ENCODE results near the gene PRELID2.
"Not testable (repeated sequence)": the region's sequence is repeated elsewhere in the genome, so short reads cannot be mapped to it uniquely, and the experiment has no call there.

PRELID2 gene

GRCh38 chr5:145840458-145841132 is 5.5 kb upstream of the PRELID2 start:
- DNase-seq (ENCODE audit: low read depth): no peak

GRCh38 chr5:145838276-145838675 is 3.1 kb upstream of the PRELID2 start:
- DNase-seq (ENCODE audit: low read depth): no peak

- not testable (repeated sequence) for DNase-seq (ENCODE audit: low read depth)
These were observed 1.1 kb upstream of the PRELID2 start for GRCh38 chr5:145836241-145836640.

- DNase-seq (ENCODE audit: low read depth): no peak
These were observed 702 bp upstream of the PRELID2 start for GRCh38 chr5:145835848-145836239.

GRCh38 chr5:145834554-145834916 is 607 bp downstream of the PRELID2 start:
- DNase-seq (ENCODE audit: low read depth): no peak

GRCh38 chr5:145833631-145834200 is 1.4 kb downstream of the PRELID2 start:
- no peak for DNase-seq (ENCODE audit: low read depth)

- no peak for DNase-seq (ENCODE audit: low read depth)
These were observed 4.5 kb downstream of the PRELID2 start for GRCh38 chr5:145830594-145830993.

GRCh38 chr5:145829708-145830361 is 5.3 kb downstream of the PRELID2 start:
- no peak for DNase-seq (ENCODE audit: low read depth)

GRCh38 chr5:145826895-145827674 is 8.1 kb downstream of the PRELID2 start:
- DNase-seq (ENCODE audit: low read depth): no peak

- no peak for DNase-seq (ENCODE audit: low read depth)
These were observed 9.4 kb downstream of the PRELID2 start for GRCh38 chr5:145825751-145826180.

- DNase-seq (ENCODE audit: low read depth): no peak
These were observed 11.1 kb downstream of the PRELID2 start for GRCh38 chr5:145824040-145824439.

- DNase-seq (ENCODE audit: low read depth): no peak
These were observed 16.5 kb downstream of the PRELID2 start for GRCh38 chr5:145818604-145819003.

- no peak for DNase-seq (ENCODE audit: low read depth)
These were observed 22.3 kb downstream of the PRELID2 start for GRCh38 chr5:145812877-145813276.

GRCh38 chr5:145811834-145812625 is 23.1 kb downstream of the PRELID2 start:
- DNase-seq (ENCODE audit: low read depth): no peak

GRCh38 chr5:145806923-145807322 is 28.2 kb downstream of the PRELID2 start:
- DNase-seq (ENCODE audit: low read depth): no peak

- DNase-seq (ENCODE audit: low read depth): no peak
These were observed 29.3 kb downstream of the PRELID2 start for GRCh38 chr5:145805819-145806218.

GRCh38 chr5:145804701-145805100 is 30.4 kb downstream of the PRELID2 start:
- no peak for DNase-seq (ENCODE audit: low read depth)

- DNase-seq (ENCODE audit: low read depth): no peak
These were observed 31.8 kb downstream of the PRELID2 start for GRCh38 chr5:145803112-145804004.

GRCh38 chr5:145801195-145801594 is 33.9 kb downstream of the PRELID2 start:
- no peak for DNase-seq (ENCODE audit: low read depth)

GRCh38 chr5:145800181-145800580 is 35.0 kb downstream of the PRELID2 start:
- DNase-seq (ENCODE audit: low read depth): no peak

- DNase-seq (ENCODE audit: low read depth): not testable (repeated sequence)
These were observed 36.6 kb downstream of the PRELID2 start for GRCh38 chr5:145798503-145798902.
